DMS53 (cell line): Measurements from ENCODE around the gene IRX3.

Experiments used
- DNase-seq: peaks from one replicate; lab custom pipeline; 2025; lab: John Stamatoyannopoulos, UW

Gene IRX3

DNA sequence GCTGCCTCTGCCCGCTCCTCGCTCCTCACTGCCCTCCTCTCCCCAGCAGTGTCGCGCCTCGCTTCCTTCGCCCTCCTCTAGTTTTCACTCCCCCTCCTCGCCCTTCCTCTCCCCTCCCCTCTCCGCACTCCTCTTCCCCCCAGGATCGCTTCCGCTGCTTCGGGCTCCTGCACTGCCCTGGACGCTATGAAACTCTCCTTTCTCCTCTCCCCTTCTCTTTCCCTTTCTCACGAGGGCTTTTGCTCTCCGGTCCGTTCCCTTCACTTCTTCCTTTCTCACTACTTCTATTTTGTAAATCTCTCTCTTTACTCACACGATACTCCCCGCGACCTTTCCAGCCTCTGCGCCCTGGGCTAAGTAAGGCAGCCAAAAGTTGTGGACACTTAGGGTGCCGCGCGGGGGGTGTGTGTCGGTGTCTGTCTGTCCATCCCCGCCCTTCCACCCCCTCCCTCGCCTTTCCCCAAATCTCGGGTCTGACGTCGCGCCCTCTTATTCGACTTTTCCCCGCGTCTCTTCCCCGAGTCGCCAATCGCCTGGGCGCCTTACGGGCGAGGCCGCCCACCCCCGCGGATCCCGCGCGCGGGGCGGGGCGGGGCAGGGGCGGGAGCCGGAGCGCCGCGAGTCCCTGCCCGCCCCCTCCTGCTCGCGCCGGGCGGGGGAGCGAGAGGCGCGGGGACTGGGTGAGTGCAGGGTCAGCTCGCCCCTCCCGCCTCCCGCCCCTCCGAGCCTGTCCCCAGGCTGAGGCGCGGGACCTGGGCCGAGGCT is at the start of gene IRX3:
Gene IRX3 (minus strand): TSS at position 422 of the 765 bp plus-strand sequence. CDS start 737 bp downstream, outside the sequence.
- DNase-seq, result peak; percentile 66

DNA sequence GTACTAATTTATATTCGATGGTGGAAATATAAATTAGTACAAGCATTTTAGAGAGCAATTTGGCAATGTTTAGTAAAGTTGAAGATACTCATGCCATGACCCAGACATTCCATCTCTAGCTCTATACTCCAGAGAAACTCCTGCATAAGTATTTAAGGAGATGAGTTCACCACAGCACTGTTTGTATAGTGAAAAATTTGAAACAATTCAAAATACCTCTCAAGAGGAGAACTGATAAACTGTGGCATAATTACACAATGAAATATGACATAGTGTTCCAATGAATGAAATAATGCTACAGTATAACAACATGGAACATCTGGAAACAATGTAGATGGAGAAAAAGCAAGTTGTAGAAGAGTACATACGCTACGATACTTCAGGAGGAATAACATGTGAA is 48.6 kb upstream of the IRX3 start:
- no peak for DNase-seq

DNA sequence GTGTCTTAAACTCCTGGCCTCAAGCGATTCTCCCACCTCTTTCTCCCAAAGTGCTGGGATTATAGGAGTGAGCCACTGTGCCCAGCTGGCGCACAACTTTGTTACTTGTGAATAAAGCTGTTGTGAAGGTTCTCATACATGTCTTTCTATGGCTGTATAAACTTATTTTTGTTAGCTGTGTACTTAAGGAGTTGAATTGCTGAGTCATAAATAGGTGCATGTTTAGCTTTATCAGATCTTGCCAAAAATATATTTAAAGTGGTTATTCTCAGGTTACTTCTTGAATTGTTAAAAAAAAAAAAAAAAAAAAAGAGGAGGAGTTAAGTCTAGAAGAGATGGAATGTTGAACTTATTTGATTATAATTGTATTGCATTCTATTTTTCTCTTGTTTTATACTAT is 47.6 kb upstream of the IRX3 start:
- DNase-seq, result no peak

DNA sequence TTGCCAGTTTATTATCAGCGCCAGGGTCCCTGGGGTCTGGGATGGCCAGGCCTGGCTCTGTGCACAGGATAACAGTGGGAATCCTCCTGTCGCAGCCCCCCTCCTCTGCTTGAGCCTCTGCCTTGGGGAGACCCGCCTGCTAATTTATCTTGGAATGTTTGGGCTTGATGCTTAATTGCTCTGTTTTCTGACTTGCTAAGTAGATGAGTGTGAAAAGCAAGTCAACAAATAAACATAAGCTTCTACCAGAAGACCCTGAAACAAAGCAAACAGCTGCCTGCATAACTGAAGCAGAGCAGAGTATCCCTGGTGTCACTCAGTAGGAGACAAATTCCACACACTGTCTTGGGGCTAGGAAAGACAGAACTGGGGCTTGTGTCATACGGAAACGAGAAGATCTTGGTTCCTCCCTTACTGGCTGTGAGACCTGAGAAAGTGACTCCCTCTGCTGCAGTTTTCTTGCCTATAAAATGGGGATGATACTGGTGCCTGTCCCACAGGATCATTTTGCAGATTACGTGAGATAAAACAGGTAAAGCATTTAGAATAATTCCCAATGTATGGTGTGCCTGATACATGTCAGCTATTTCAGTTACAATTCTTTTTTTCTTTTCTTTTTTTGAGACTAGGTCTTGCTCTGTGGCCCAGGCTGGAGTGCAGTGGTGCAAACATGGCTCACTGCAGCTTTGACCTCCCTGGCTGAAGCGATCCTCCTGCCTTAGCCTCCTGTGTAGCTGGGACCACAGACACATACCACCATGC is 44.8 kb upstream of the IRX3 start:
- DNase-seq, result no peak

DNA sequence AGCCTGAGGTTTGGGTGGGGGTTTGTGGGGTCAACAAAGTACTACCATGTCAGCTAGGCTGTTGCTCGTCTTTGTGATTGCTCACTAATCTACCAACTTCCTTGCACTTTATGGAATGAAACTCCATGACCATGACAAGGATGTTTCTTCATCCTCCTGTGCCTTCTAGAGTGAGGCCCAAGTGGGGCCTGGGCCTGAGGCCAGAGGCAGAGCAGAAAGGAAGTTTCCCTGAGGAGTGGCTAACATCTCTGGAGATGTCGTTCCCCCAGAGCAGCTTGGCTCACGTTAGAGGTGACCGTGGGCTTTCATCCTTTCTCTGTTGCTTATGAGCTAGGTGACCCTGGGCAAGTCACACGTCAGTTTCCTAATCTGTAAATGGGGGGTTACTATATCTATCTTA is 41.0 kb upstream of the IRX3 start:
- DNase-seq, result no peak

DNA sequence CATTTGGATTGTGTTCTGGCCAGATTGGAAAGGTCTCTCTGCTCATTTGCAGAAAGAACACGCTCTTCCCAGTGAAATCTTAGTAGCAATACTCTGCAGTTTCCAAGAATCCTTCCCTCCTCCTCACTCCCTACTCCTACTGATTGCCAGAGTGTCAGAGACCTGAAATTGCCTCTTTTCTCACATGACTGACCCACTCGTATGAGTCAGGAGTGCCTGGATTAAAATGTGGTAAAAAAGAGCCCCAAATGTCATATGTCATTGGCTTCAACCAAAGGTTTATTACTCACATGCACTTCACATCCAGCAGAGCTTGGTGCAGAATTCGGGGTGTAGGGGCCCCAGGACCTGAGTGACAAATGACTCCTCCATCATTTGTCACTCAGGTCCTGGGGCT is 39.7 kb upstream of the IRX3 start:
- no peak for DNase-seq

DNA sequence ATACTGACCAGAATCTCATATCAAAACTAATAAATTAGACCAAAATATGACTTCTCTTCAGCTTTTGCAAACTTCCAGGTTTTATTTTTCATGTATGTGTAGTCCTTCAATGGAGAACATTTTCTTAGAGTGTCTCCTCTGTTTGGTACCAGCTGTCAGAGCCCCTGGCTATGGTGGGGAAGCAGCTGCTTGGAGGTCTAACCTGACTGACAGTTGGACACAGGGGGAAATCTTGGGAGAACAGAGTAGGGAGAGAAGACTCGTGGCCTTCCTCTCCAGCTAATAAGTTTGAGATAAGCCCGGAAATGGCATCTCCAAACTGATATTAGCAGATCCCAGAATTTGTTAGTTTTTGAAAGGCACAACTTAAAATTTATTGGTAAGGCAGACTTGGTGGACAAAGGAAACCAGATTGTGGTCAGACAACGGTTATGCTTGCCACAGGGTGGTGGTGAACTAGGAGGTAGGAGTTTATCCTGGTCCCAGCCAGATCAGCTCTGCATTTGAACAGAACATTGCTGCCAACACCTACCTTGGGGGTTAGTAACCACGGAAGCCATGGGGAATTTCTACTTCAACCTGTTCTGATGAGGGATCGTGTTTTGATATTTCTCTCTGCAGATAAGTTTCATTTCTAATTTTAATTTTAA is 39.2 kb upstream of the IRX3 start:
- no peak for DNase-seq

DNA sequence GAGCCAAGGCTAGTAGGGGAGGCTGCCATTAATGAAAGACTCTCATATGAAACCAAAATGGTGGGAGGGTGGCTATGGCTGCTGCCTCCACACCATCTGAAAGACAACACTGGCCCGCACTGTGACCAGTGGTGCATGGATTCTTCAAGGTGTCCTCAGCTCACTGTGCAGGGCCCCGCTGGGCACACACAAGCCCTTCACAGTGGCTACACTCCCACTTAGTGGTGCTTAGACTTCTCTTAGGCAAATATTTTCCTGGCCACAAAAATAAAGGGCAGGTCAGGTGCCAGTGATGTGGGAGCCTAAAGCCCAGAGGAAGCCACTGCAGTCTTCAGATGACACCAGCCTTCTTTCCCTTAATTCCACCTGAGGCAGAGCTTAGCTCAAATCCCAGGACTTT is 38.1 kb upstream of the IRX3 start:
- DNase-seq, result no peak

DNA sequence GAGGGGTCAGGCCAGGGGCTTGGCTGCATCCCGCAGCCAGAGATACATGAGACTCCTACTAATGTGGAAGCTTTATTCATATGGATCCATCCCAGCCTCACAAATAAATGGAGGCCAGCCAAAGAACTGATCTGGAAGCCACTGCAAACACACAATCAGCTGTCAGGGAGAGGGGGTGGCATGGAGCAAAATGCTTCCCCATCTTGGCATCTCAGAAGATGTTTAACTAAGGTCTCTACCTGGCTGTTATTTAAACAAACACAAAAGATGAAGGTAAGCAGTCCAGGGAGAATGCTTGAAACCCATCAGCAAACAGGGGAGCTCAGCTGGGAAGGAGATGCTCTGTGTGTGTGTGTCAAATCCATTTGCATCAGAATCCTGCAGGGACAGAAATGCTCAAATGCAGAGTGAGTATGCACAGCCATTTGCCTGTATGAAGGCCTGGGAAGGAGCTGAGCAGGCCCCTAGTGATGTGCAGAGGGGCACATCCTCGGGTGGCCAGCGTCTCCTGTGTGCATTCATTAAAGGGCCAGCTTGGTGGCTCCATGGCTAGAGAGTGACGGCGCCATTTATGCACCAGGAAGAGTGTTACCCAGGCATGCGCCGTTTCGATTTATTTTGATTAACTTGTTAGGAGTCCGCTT is 34.2 kb upstream of the IRX3 start:
- no peak for DNase-seq

DNA sequence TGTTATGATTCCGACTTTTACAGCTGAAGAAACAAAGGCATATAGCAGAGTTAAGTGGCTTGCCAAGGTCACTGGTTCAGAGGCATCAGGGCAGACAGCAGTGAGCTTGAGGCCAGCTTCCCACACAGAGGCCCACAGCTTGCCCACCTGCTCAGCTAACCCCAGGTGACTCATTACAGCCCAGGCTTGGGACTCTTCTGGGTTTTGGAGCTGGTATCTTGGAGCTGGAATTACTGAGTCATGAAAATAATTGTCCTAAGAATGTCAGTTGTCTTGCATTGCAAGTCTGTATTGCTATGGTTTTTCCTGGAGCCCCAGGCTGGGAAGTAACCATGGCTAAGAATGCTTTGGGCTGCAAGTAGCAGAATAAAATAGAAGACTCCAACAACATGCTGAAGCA is 32.4 kb upstream of the IRX3 start:
- no peak for DNase-seq

DNA sequence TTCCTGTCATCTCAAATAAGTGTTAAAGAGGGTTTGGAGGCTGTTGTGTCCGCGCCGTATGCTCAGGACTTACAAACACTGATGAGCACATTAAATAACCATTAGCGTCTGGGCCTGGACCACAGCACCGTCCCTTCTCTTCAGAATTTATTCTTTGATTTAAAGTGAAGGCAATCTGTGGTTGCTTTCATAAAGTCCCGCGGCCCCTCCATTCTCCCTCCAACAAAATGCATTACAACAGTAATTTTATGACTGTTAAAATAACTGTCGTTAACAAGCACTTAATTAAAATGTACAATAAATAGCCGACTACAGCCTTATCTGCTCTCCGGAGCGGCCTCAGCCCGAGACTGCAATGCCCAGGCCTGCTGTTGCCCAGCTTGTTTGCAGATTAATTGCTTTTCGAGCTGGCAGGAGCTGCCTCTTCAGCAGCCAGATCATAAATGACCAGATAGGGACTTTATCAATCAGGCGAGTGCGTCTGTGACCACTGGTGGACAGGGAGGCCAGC is 30.6 kb upstream of the IRX3 start:
- no peak for DNase-seq

DNA sequence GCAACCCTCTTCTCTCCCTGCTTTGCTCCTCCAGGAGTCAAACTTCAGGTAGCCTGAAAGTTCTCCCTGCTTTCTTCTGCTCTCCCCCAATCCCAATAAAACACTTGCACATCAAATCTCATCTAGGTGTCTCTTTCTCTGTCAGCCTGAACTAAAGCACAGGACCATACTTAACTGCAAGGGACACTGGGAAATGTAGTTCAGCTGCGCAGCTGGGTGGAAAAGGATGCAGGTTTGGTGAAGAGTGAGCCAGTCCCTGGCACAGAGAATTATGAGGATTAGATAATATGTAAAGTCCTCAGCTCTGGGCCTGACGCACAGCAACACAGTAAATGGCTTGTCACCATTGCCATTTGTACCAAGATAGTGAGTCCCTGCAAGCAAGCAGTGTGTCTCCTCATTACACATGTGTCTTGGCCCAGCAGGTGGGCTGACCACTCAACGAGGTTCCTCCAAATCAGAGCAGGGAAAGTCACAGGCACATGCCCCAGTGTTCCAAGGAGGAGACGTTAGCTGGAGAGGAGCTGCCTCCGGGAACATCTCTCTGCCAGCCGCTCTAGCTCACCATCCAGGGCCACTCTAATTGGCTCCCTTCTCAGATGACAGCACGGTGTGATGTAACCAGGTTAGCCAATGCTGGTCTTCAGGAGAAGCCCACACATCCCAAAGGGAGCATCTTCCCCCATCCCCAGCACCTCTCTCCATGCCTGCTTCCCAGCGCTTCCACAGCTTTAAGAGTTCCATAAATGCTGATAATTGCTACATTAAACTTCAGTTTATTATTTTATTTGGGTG is 29.7 kb upstream of the IRX3 start:
- DNase-seq, result no peak

DNA sequence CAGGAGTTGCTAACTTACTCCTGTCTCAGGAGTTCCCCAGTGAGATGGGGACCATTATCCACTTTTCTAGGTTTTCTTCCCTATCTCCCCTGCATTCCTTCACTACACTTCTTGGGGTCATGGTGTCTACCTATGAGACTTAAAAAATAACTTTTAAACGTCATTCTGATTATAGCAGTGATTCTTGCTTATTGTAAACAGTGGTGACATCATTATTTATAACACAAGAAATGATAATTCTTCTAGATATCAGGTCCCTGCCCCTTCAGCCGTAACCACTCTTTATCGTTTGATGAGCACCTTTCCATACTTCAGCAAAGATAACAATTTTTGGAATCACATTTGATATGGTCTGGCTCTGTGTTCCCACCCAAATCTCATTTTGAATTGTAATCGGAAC is 27.2 kb upstream of the IRX3 start:
- no peak for DNase-seq

DNA sequence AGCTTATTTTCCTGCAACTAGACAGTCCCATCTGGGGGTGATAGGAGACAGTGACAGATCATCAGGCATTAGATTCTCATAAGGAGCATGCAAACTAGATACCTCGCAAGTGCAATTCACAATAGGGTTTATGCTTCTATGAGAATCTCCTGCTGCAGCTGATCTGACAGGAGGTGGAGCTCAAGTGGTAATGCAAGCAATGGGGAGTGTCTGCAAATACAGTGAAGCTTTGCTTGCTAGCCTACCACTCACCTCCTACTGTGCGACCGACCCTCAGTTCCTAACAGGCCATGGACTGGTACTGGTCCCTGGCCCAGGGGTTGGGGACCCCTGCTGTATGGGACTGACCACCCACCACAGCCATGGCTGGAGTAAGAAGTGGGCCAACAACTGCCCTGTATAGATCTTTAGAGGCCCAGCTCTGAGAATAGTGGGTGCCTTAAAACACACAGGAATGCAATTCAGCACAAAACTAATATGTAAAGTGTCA is 26.0 kb upstream of the IRX3 start:
- no peak for DNase-seq

DNA sequence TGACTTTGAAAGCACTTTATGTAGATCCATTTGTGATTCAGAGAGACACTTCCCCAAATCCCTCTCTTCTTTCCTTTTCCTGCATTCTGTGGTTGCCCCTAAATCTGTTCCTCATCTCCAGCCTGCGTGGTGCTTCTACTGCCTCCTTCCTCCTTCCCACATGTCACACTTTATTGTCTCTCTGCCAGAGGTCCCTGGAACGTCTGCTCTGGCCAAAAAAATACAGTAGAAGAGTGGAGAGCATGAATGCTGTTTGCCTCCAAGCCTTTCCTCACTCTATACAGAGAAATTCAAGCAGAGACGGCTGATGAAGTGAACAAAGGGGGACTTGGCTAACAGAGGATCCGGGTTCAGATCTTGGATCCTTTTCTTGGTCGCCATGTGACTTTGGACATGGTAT is 22.8 kb upstream of the IRX3 start:
- DNase-seq, result no peak

DNA sequence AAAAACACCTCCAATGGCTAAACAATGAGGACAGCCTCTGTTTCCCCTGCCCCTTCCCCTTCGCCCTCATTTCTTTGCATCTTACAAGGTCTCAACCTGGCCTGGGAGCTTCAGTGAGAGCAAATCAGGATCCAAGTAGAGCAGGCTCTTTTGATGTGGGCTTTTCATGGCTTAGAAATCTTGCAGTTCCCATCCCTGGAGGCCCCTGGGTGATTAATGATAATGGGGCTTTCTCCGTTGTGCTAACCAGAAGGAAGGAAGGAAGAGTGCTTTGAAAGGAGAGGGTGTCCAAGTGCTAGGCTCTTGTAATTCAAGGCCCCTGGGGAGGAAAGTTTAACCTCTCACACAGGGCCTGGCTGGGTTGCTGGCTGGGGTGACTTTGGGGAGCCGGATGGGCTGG is 18.5 kb upstream of the IRX3 start:
- DNase-seq, result no peak

DNA sequence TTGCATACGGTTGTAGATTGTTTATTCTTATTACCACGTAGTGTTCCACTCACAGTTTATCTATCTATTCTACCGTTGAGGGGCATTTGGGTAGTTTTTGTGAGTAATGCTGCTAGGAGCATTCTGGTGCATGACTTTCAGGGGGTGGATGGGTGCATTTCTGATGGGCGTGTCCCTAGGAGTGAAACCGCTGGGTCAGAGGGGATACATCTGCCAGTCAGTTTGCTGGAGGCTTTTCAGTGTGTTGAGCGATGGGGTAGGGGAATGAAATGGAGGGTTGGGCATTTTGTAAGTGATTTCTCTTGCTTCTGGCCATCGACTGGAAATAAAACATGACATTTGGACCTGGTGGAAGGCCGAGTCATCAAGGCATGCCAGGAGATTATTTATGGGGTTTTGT is 17.0 kb upstream of the IRX3 start:
- DNase-seq, result no peak

DNA sequence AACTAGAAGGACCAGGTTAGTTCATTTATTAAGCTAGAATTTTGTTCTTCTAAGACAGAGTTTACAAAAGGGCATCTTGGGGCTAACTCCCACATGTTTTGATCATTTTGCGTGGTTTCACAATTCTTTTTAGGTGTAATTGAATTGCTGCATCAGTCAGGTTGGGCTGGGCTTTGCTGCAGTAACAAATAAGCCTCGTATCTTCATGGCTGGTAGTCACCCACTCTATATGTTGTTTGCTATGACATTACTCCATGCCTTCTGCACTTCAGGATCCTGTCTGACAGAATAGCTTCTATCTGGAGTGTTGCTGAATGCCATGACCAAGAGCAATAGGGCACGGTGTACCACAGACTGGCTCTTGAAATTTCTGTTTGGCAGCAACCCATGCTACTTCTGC is 10.6 kb upstream of the IRX3 start:
- DNase-seq, result no peak

DNA sequence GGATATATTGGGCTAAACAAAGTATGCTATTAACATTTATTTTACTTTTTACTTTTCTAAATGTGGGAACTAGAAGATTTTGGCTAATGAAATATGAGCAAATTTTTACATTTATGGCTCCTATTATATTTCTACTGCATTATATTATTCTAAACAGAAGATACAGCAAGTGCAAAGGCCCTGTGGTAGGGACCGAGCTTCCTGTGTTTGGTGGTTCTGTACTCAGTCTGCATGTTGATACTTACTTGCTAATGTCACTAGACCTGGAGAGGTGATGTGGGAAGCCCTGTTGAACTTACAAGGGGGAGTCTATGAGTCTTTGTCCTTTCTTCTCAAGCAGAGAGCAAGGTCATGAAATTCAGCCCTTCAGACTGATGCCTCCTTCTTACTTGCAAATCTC is 10.0 kb upstream of the IRX3 start:
- no peak for DNase-seq

DNA sequence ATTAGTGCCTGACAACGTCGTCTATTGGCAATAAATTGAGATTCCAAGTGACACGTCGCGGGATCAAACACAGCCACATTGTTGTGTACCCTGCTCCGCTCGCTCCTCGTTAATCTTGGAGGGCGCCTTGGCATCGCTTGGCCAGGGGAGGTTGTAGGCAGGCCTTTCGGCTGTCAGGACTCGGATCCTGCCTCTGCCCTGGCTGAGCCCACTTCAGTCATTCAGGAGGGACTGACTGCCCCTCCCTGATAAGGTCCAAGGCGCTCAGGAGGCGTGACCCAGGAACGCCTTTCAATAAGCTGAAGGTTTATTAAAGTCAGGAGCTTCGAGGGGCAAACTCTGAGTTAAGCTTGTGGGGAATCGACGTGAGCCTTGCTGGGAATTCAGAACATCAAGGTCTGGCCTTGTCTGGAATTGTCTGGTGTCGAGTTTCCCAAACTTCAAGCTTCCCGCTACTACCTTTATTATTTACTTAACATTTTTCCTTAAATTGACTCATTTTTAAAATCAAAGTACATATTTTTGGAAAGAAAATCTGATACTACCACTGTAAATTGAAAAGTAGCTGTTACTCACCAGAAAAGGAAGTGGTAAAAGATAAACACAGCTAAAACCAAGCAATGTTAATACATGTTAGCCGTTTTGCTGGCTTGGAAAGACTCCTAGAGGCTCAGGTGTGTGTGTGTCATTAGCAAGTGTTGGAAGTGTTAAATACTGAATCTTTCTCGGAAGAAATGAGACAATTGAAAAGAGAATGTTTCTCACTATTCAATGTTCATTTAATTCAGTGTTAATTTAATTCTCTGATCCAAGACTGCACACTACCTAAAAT is 5.3 kb upstream of the IRX3 start:
- no peak for DNase-seq
